SK-N-SH treated with all-trans-retinoic acid at 6 μM for 48 hours (cell line): ENCODE data around the gene RFC5.
A peak's percentile ranks its signal among the peaks of the same experiment; 100 is the strongest.

Experiments
- ATAC-seq: fragments of 200-7000 bp; cut with Tn5 transposase; 3 replicates; pipeline ENCODE4 v1.9.1; 2020; ENCODE audit warnings: mild to moderate bottlenecking, moderate library complexity
- ARNTL ChIP-seq: fragments of 450-650 bp; formaldehyde crosslinking; IDR thresholded peaks from 2 replicates; pipeline ENCODE4 v1.5.0; 2020; ENCODE audit warnings: low read depth, mild to moderate bottlenecking, moderate library complexity, borderline replicate concordance
- BACH2 ChIP-seq: fragments of 250-450 bp; sonication (Bioruptor Pico); IDR thresholded peaks from 2 replicates; pipeline ENCODE4 v1.9.0; 2021; ENCODE audit warnings: mild to moderate bottlenecking, borderline replicate concordance
- CSDC2 ChIP-seq: fragments of 250-450 bp; sonication (Bioruptor Pico); IDR thresholded peaks from 2 replicates; pipeline ENCODE4 v1.5.0; 2020; ENCODE audit warnings: mild to moderate bottlenecking, moderate library complexity
- ESRRG ChIP-seq: fragments of 250-450 bp; sonication (Bioruptor Pico); IDR thresholded peaks from 2 replicates; pipeline ENCODE4 v1.6.1; 2021; ENCODE audit warnings: mild to moderate bottlenecking
- GLIS3 ChIP-seq: fragments of 250-450 bp; sonication (Bioruptor Pico); IDR thresholded peaks from 2 replicates; pipeline ENCODE4 v1.5.0; 2020; ENCODE audit warnings: mild to moderate bottlenecking, moderate library complexity
- ISL1 ChIP-seq: fragments of 250-450 bp; sonication (Bioruptor Pico); IDR thresholded peaks from 2 replicates; pipeline ENCODE4 v2.1.2; 2022; ENCODE audit warnings: mild to moderate bottlenecking, moderate library complexity
- OSR1 ChIP-seq: fragments of 250-450 bp; sonication (Bioruptor Pico); IDR thresholded peaks from 2 replicates; pipeline ENCODE4 v1.8.0; 2022; ENCODE audit warnings: moderate library complexity, mild to moderate bottlenecking, inconsistent platforms
- PPARA ChIP-seq: fragments of 250-450 bp; sonication (Bioruptor Pico); IDR thresholded peaks from 2 replicates; pipeline ENCODE4 v1.5.0; 2020; ENCODE audit warnings: mild to moderate bottlenecking, borderline replicate concordance
- RARB ChIP-seq: fragments of 250-450 bp; sonication (Bioruptor Pico); IDR thresholded peaks from 2 replicates; pipeline ENCODE4 v1.8.0; 2021; ENCODE audit warnings: mild to moderate bottlenecking, moderate library complexity
- SNAI2 ChIP-seq: fragments of 250-450 bp; sonication (Bioruptor Pico); IDR thresholded peaks from 2 replicates; pipeline ENCODE4 v1.5.0; 2020; ENCODE audit warnings: mild to moderate bottlenecking, moderate library complexity
- TCF4 ChIP-seq: fragments of 250-450 bp; sonication (Bioruptor Pico); IDR thresholded peaks from 2 replicates; pipeline ENCODE4 v1.8.0; 2021; ENCODE audit warnings: mild to moderate bottlenecking, moderate library complexity, borderline replicate concordance
- TOX ChIP-seq: fragments of 250-450 bp; sonication (Bioruptor Pico); IDR thresholded peaks from 2 replicates; pipeline ENCODE4 v1.8.0; 2021; ENCODE audit warnings: mild to moderate bottlenecking, moderate library complexity, borderline replicate concordance
- ZC3H10 ChIP-seq: fragments of 250-450 bp; sonication (Bioruptor Pico); IDR thresholded peaks from 2 replicates; pipeline ENCODE4 v1.5.1; 2021; ENCODE audit warnings: mild to moderate bottlenecking, moderate library complexity
- ZFP3 ChIP-seq: fragments of 250-450 bp; sonication (Bioruptor Pico); IDR thresholded peaks from 2 replicates; pipeline ENCODE4 v1.5.0; 2020; ENCODE audit warnings: mild to moderate bottlenecking, moderate library complexity
- ZFP30 ChIP-seq: fragments of 450-650 bp; formaldehyde crosslinking; IDR thresholded peaks from 2 replicates; pipeline ENCODE4 v1.5.0; 2022; ENCODE audit warnings: mild to moderate bottlenecking, moderate library complexity
- ZNF565 ChIP-seq: fragments of 450-650 bp; formaldehyde crosslinking; conservative IDR thresholded peaks from 2 replicates; pipeline ENCODE4 v1.5.0; 2020; ENCODE audit warnings: low read depth, mild to moderate bottlenecking, moderate library complexity
- ZNF70 ChIP-seq: fragments of 450-650 bp; formaldehyde crosslinking; IDR thresholded peaks from 2 replicates; pipeline ENCODE4 v1.5.0; 2020; ENCODE audit warnings: mild to moderate bottlenecking, moderate library complexity
- TF ChIP-seq, protein P1 (sequence below): fragments of 250-450 bp; sonication (Bioruptor Pico); IDR thresholded peaks from 2 replicates; pipeline ENCODE4 v1.5.0; 2020; ENCODE audit warnings: mild to moderate bottlenecking, moderate library complexity
- TF ChIP-seq, protein P2 (sequence below): fragments of 250-450 bp; sonication (Bioruptor Pico); IDR thresholded peaks from 2 replicates; pipeline ENCODE4 v1.8.0; 2021; ENCODE audit warnings: low read depth, mild to moderate bottlenecking, moderate library complexity, borderline replicate concordance
- TF ChIP-seq, protein P3 (sequence below): fragments of 250-450 bp; sonication (Bioruptor Pico); IDR thresholded peaks from 2 replicates; pipeline ENCODE4 v1.8.0; 2020; ENCODE audit warnings: mild to moderate bottlenecking, moderate library complexity, borderline replicate concordance
- TF ChIP-seq, protein P4 (sequence below): fragments of 250-450 bp; sonication (Bioruptor Pico); IDR thresholded peaks from 2 replicates; pipeline ENCODE4 v1.5.1; 2020; ENCODE audit warnings: low read depth, mild to moderate bottlenecking, moderate library complexity

The RFC5 gene

DNA sequence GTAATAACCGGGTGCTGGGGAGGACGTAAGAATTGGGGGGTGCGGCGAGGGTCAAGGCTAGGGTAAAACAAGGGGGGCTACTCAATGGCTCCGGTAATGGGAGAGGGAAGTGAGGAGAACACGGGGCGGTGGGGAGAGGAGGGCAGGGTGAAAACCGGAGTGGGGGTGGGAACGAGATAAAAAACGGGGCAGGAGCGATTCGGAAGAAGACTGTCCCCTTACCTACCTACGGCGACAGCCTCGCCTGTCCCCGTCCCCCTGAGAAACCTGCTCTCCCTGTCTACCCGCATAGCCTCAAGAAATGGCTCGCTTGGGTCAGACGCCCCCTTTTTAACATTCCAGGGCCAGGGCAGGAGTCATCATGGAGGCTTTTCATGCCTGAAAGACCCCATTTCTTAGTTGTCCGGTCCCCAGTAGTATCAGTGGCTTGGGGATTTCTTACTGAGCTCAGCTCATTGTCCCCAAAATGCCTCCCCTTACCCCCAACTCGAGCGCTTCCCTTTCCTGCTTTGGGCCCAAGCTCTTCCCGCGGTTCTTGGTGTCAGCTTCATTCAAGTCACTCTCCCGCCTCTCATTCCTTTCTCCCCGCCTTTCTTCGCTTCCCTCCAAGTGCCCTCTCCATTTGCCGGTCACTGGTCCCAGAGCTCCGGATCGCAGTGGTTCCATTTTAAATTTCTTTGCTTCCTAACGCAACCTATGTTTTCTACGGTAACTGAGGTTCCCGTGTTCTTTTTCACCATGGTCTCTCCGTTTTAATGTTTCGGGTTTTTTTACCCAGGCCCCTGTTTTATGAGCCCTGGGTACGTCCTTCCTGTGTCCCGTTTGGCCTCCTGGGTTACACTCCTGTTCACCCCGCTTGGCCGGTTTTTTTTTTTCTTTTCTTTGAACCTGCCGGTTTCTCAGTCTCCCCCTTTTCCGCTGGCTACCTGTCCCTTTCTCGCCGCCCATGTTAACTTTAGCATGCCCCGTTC is 45.7 kb downstream of the RFC5 start:
- TF ChIP-seq, protein P1, sequence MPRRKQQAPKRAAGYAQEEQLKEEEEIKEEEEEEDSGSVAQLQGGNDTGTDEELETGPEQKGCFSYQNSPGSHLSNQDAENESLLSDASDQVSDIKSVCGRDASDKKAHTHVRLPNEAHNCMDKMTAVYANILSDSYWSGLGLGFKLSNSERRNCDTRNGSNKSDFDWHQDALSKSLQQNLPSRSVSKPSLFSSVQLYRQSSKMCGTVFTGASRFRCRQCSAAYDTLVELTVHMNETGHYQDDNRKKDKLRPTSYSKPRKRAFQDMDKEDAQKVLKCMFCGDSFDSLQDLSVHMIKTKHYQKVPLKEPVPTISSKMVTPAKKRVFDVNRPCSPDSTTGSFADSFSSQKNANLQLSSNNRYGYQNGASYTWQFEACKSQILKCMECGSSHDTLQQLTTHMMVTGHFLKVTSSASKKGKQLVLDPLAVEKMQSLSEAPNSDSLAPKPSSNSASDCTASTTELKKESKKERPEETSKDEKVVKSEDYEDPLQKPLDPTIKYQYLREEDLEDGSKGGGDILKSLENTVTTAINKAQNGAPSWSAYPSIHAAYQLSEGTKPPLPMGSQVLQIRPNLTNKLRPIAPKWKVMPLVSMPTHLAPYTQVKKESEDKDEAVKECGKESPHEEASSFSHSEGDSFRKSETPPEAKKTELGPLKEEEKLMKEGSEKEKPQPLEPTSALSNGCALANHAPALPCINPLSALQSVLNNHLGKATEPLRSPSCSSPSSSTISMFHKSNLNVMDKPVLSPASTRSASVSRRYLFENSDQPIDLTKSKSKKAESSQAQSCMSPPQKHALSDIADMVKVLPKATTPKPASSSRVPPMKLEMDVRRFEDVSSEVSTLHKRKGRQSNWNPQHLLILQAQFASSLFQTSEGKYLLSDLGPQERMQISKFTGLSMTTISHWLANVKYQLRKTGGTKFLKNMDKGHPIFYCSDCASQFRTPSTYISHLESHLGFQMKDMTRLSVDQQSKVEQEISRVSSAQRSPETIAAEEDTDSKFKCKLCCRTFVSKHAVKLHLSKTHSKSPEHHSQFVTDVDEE (CRISPR knock-in tag), result no peak
- TF ChIP-seq ISL1 (CRISPR knock-in tag) (no peak), ZFP30 (CRISPR knock-in tag) (no peak), TCF4 (CRISPR knock-in tag) (no peak), ZNF565 (CRISPR knock-in tag) (no peak), ZC3H10 (no peak), GLIS3 (CRISPR knock-in tag) (no peak), ZFP3 (CRISPR knock-in tag) (no peak), ZNF70 (CRISPR knock-in tag) (no peak), PPARA (CRISPR knock-in tag) (no peak)
- TF ChIP-seq, protein P2, sequence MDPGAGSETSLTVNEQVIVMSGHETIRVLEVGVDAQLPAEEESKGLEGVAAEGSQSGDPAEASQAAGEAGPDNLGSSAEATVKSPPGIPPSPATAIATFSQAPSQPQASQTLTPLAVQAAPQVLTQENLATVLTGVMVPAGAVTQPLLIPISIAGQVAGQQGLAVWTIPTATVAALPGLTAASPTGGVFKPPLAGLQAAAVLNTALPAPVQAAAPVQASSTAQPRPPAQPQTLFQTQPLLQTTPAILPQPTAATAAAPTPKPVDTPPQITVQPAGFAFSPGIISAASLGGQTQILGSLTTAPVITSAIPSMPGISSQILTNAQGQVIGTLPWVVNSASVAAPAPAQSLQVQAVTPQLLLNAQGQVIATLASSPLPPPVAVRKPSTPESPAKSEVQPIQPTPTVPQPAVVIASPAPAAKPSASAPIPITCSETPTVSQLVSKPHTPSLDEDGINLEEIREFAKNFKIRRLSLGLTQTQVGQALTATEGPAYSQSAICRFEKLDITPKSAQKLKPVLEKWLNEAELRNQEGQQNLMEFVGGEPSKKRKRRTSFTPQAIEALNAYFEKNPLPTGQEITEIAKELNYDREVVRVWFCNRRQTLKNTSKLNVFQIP, result no peak
- TF ChIP-seq, protein P3, sequence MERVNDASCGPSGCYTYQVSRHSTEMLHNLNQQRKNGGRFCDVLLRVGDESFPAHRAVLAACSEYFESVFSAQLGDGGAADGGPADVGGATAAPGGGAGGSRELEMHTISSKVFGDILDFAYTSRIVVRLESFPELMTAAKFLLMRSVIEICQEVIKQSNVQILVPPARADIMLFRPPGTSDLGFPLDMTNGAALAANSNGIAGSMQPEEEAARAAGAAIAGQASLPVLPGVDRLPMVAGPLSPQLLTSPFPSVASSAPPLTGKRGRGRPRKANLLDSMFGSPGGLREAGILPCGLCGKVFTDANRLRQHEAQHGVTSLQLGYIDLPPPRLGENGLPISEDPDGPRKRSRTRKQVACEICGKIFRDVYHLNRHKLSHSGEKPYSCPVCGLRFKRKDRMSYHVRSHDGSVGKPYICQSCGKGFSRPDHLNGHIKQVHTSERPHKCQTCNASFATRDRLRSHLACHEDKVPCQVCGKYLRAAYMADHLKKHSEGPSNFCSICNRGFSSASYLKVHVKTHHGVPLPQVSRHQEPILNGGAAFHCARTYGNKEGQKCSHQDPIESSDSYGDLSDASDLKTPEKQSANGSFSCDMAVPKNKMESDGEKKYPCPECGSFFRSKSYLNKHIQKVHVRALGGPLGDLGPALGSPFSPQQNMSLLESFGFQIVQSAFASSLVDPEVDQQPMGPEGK (CRISPR knock-in tag), result no peak
- TF ChIP-seq, all 23 proteins: peak for 0
- ATAC-seq, result peak; percentile 78

DNA sequence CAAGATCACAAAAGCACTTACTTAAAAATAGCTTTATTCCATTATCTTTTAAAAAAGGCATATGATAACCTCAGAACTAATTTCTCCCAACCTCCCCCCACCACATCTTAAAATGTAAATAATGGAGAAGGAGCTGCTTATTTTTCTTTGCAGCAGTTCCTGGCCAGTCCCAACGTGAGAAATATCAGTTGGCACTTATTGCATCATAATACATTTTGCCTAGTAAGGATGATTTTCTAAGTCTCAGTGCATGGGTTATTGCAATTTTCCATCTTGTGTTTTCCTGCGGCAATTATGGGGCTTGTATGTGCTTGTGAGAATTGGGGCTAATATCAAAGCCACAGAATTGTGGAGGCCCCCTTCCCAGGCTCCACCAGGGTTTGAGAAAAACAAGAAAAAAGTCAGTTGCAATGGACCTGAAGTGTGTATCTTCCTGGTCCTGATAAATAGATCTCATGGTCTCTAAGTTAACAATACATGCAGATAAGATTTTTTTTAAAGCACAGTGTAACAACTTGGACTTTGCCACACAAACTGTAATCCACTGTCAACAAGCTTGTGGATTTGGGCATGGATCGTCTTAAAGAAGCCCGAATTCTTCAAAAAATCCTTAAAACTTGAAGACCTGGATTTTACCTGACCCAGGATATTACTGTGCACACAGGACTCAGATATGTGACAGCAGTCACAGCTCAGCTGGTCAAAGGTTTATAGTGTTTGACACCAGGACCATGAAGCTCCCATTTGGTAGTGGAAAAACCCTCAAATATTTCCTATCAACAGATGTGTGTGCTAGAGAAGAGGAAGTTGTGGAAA is 47.3 kb downstream of the RFC5 start:
- no peak for TF ChIP-seq SNAI2
- TF ChIP-seq ZNF70 (CRISPR knock-in tag), result no peak
- TF ChIP-seq ZNF565 (CRISPR knock-in tag), result no peak
- no peak for TF ChIP-seq RARB (CRISPR knock-in tag)
- TF ChIP-seq, protein P2, result no peak
- no peak for TF ChIP-seq CSDC2 (CRISPR knock-in tag)
- TF ChIP-seq TOX (CRISPR knock-in tag), result no peak
- TF ChIP-seq PPARA (CRISPR knock-in tag), result no peak
- TF ChIP-seq, protein P1 (CRISPR knock-in tag), result no peak
- no peak for TF ChIP-seq BACH2 (CRISPR knock-in tag)
- no peak for TF ChIP-seq ARNTL
- TF ChIP-seq, protein P4, sequence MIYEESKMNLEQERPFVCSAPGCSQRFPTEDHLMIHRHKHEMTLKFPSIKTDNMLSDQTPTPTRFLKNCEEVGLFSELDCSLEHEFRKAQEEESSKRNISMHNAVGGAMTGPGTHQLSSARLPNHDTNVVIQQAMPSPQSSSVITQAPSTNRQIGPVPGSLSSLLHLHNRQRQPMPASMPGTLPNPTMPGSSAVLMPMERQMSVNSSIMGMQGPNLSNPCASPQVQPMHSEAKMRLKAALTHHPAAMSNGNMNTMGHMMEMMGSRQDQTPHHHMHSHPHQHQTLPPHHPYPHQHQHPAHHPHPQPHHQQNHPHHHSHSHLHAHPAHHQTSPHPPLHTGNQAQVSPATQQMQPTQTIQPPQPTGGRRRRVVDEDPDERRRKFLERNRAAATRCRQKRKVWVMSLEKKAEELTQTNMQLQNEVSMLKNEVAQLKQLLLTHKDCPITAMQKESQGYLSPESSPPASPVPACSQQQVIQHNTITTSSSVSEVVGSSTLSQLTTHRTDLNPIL, result no peak
- TF ChIP-seq OSR1 (CRISPR knock-in tag), result no peak
- TF ChIP-seq, protein P3 (CRISPR knock-in tag), result no peak
- TF ChIP-seq ZC3H10, result no peak
- no peak for TF ChIP-seq ESRRG (CRISPR knock-in tag)
- no peak for TF ChIP-seq GLIS3 (CRISPR knock-in tag)
- no peak for TF ChIP-seq ISL1 (CRISPR knock-in tag)
- TF ChIP-seq ZFP30 (CRISPR knock-in tag), result no peak
- no peak for ATAC-seq
